Raji (cell line): ENCODE measurements around the gene IL34.

Experiments used
- POLR2A ChIP-seq: IDR thresholded peaks from 2 replicates; pipeline ENCODE4 v1.6.1; 2011; ENCODE audit warnings: low read depth, low read length, control low read depth; ENCODE audit not compliant: insufficient read depth

IL34 gene

GRCh38 chr16:70612931-70613330, 33.4 kb upstream of the IL34 start:
- no peak for TF ChIP-seq POLR2A

GRCh38 chr16:70614208-70614951, 32.0 kb upstream of the IL34 start:
- no peak for TF ChIP-seq POLR2A

- TF ChIP-seq POLR2A: no peak
Measured at GRCh38 chr16:70615945-70616344, 30.4 kb upstream of the IL34 start.

GRCh38 chr16:70627696-70628095, 18.7 kb upstream of the IL34 start:
- no peak for TF ChIP-seq POLR2A

- no peak for TF ChIP-seq POLR2A
Measured at GRCh38 chr16:70630960-70631745, 15.2 kb upstream of the IL34 start.

GRCh38 chr16:70632273-70632672, 14.1 kb upstream of the IL34 start:
- TF ChIP-seq POLR2A: no peak

GRCh38 chr16:70634861-70635260, 11.5 kb upstream of the IL34 start:
- TF ChIP-seq POLR2A: no peak

- no peak for TF ChIP-seq POLR2A
Measured at GRCh38 chr16:70635336-70636016, 10.9 kb upstream of the IL34 start.

GRCh38 chr16:70638814-70639792, 7.3 kb upstream of the IL34 start:
- no peak for TF ChIP-seq POLR2A

- no peak for TF ChIP-seq POLR2A
Measured at GRCh38 chr16:70642633-70643032, 3.7 kb upstream of the IL34 start.

- no peak for TF ChIP-seq POLR2A
Measured at GRCh38 chr16:70644763-70645597, 1.4 kb upstream of the IL34 start.

- TF ChIP-seq POLR2A: no peak
Measured at GRCh38 chr16:70647441-70648359, 1.3 kb downstream of the IL34 start.

- TF ChIP-seq POLR2A: no peak
Measured at GRCh38 chr16:70648606-70649005, 2.2 kb downstream of the IL34 start.
